Neural progenitor cell (in vitro differentiated cells): ENCODE data around the gene C3orf20.

ENCODE experiments used
- EZH2 ChIP-seq: fragments of 200-600 bp; sonication (generic); IDR thresholded peaks from 2 replicates; pipeline ENCODE4 v1.6.1; 2017; ENCODE audit warnings: antibody characterized with exemption, mild to moderate bottlenecking, moderate library complexity
- EZH2phosphoT487 ChIP-seq: fragments of 200-600 bp; sonication (generic); IDR thresholded peaks from 2 replicates; pipeline ENCODE4 v1.6.1; 2017; ENCODE audit warnings: antibody characterized with exemption
- TF ChIP-seq, protein P1 (sequence below): fragments of 200-600 bp; sonication (generic); IDR thresholded peaks from 2 replicates; pipeline ENCODE4 v1.5.1; 2017; ENCODE audit warnings: antibody characterized with exemption, mild to moderate bottlenecking

DNA sequence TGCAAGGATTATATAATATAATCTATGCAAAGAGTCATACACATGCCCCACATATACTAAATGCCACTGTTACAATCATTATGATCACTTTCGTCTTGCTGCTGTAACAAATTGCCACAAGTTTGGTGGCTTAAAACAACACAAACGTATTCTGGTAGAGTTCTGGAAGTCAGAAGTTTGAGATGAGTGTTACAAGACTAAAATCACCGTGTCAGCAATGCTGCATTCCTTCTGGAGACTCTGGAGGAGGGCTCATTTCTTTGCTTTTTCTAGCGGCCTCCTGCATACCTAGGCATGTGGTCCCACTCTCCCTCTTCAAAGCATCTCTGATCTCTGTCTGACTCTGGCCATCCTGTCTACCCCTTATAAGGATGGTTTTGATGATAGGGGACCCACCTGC is 24.7 kb upstream of the C3orf20 start:
- TF ChIP-seq, protein P1, sequence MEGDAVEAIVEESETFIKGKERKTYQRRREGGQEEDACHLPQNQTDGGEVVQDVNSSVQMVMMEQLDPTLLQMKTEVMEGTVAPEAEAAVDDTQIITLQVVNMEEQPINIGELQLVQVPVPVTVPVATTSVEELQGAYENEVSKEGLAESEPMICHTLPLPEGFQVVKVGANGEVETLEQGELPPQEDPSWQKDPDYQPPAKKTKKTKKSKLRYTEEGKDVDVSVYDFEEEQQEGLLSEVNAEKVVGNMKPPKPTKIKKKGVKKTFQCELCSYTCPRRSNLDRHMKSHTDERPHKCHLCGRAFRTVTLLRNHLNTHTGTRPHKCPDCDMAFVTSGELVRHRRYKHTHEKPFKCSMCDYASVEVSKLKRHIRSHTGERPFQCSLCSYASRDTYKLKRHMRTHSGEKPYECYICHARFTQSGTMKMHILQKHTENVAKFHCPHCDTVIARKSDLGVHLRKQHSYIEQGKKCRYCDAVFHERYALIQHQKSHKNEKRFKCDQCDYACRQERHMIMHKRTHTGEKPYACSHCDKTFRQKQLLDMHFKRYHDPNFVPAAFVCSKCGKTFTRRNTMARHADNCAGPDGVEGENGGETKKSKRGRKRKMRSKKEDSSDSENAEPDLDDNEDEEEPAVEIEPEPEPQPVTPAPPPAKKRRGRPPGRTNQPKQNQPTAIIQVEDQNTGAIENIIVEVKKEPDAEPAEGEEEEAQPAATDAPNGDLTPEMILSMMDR, result no peak
- no peak for TF ChIP-seq EZH2
- no peak for TF ChIP-seq EZH2phosphoT487
